Retinal pigment epithelial cell (primary cell): ENCODE data around the gene PARVA.
"Not testable (repeated sequence)": the region's sequence is repeated elsewhere in the genome, so short reads cannot be mapped to it uniquely, and the experiment has no call there.

Experiments used
- DNase-seq: peaks from one replicate; pipeline ENCODE4 v3.0.0-alpha.2; 2010; ENCODE audit warnings: low read depth
- H3K4me3 ChIP-seq: 2 replicates; pipeline ENCODE4 v1.5.1; 2011; ENCODE audit warnings: mild to moderate bottlenecking, low read length, control low read depth, moderate library complexity
- TF ChIP-seq, protein P1 (sequence below): conservative IDR thresholded peaks from 2 replicates; pipeline ENCODE4 v1.5.1; 2011; ENCODE audit warnings: low read depth, low read length, control low read depth, inconsistent platforms

PARVA gene

DNA sequence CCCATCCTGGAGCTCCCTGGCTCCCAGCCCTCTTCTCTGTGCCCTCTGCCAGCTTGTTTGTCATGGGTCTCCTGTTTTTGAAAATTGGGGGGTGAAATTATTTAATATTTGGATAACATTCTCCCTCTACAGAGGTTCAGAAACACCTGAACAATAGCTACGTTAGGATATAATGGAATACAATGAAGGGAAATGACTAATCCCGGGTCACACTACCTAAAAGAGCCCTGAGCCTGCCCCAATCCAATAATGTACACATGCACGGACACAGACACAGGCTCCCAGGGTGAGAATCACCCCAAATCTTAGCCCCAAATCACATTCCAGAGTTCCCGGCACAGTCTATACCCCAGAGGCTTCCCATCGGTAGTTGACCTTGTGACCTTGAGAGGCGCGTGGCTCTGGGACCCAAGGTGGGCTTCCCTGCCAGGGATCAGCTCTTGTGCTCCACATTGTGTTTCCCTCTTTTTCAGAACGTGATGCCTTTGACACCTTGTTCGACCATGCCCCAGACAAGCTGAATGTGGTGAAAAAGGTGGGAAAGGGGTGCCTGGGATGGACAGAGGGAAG lies 135.5 kb downstream of the PARVA start:
- TF ChIP-seq, protein P1, sequence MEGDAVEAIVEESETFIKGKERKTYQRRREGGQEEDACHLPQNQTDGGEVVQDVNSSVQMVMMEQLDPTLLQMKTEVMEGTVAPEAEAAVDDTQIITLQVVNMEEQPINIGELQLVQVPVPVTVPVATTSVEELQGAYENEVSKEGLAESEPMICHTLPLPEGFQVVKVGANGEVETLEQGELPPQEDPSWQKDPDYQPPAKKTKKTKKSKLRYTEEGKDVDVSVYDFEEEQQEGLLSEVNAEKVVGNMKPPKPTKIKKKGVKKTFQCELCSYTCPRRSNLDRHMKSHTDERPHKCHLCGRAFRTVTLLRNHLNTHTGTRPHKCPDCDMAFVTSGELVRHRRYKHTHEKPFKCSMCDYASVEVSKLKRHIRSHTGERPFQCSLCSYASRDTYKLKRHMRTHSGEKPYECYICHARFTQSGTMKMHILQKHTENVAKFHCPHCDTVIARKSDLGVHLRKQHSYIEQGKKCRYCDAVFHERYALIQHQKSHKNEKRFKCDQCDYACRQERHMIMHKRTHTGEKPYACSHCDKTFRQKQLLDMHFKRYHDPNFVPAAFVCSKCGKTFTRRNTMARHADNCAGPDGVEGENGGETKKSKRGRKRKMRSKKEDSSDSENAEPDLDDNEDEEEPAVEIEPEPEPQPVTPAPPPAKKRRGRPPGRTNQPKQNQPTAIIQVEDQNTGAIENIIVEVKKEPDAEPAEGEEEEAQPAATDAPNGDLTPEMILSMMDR: no peak
- no peak for DNase-seq
- H3K4me3 ChIP-seq: no peak overlapping the region

GRCh38 chr11:12516387-12517105 lies 139.2 kb downstream of the PARVA start:
- H3K4me3 ChIP-seq: no peak overlapping the region
- no peak for DNase-seq
- TF ChIP-seq, protein P1: no peak

DNA sequence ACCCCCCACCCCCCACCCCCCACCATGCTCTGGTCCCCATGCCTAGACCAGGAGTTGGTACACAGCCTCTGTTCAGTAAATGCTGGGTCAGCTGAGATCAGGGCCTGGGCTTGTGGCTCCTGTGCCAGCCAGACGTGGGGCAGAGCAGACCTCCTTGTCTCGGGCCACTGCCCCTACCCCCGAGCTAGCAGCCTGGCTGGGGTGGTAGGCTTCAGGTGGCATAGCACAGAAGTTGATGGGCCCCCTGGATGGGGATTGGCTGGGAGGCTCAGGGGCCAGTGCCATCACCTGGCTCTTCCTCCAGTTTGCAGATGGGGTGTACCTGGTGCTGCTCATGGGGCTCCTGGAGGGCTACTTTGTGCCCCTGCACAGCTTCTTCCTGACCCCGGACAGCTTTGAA lies 139.9 kb downstream of the PARVA start:
- no peak for DNase-seq
- no peak overlapping the region for H3K4me3 ChIP-seq
- TF ChIP-seq, protein P1: no peak

- TF ChIP-seq, protein P1: no peak
- DNase-seq: no peak
- no peak overlapping the region for H3K4me3 ChIP-seq
These were observed 140.4 kb downstream of the PARVA start for GRCh38 chr11:12517741-12518140.

DNA sequence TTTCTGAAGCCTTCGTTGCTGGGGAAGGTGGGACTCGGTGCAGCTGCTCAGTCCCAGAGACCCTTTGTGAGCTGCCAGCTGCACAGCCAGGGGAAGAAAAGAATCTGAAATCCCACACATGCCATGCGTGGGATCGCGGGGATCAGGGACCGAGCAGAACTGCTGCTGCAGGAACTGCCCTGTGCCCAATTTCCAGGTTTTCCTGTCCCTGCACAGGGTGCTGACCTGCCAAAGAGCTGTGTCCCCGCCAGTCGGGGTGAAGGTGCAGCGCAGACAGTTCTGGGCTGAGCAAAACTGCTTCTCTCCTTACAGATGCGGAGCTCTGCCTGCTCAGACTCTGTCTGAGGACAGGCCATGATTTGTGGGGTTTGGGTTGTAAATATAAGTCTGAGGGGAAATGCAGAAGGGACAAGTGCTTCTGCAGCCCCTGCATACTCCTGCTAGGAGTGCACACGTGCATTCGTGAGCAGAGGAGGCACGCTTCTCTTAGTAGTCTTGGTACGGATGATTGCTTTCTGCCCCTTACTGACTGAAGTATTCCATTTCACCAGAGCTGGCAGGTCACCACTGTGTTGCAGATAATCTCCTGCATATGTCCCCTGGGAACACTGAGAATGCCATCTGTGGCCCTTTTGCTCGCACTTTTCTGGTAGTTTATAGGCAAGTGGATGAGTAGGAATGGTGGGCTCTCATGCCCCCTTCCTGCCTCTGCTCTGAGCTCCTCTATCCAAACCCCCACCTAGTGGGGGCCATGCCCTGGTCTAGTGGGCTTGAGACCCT lies 141.4 kb downstream of the PARVA start:
- no peak overlapping the region for H3K4me3 ChIP-seq
- no peak for DNase-seq
- TF ChIP-seq, protein P1: no peak

- DNase-seq: no peak
- TF ChIP-seq, protein P1: no peak
- H3K4me3 ChIP-seq: no peak overlapping the region
These were observed 142.7 kb downstream of the PARVA start for GRCh38 chr11:12520054-12520453.

DNA sequence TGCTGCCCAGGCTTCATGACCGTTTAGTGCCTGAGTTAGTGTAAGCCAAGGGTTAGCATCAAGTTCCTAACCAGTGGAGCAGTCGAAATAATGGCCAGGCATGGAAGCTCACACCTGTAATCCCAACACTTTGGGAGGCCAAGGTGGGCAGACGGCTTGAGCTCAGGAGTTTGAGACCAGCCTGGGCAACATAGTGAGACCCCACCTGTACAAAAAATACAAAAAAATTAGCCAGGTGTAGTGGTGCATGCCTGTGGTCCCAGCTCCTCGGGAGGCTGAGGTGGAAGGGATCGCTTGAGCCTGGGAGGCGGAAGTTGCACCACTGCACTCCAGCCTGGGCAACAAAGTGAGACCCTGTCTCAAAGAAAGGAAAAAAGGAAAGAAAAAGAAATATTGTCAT lies 143.2 kb downstream of the PARVA start:
- not testable (repeated sequence) for H3K4me3 ChIP-seq, DNase-seq
